SK-N-SH (cell line): ENCODE results near the gene OR9Q1.

Experiments
- CHD2 ChIP-seq: fragments of 150-350 bp; IDR thresholded peaks from 2 replicates; pipeline ENCODE4 v1.6.1; 2018; ENCODE audit warnings: low read length; ENCODE audit not compliant: partially characterized antibody
- CTCF ChIP-seq: fragments of 200-600 bp; sonication (generic); IDR thresholded peaks from 2 replicates; pipeline ENCODE4 v1.6.1; 2017; ENCODE audit warnings: antibody characterized with exemption, mild to moderate bottlenecking, moderate library complexity
- EZH2phosphoT487 ChIP-seq: fragments of 200-600 bp; sonication (generic); IDR thresholded peaks from 2 replicates; pipeline ENCODE4 v1.6.1; 2017; ENCODE audit warnings: low read depth, mixed run types, mild to moderate bottlenecking, antibody characterized with exemption, moderate library complexity, borderline replicate concordance
- MAX ChIP-seq: IDR thresholded peaks from 2 replicates; pipeline ENCODE4 v1.4.0; 2012; ENCODE audit warnings: low read depth
- POLR2AphosphoS5 ChIP-seq: IDR thresholded peaks from 2 replicates; pipeline ENCODE4 v1.6.1; 2012; ENCODE audit warnings: low read depth, low read length
- RCOR1 ChIP-seq: fragments of 150-350 bp; IDR thresholded peaks from 2 replicates; pipeline ENCODE4 v1.6.1; 2017; ENCODE audit warnings: antibody characterized with exemption, low read length
- RXRA ChIP-seq: IDR thresholded peaks from 2 replicates; pipeline ENCODE4 v1.4.0; 2012; ENCODE audit warnings: low read depth, mild to moderate bottlenecking, borderline replicate concordance
- SIN3A ChIP-seq: IDR thresholded peaks from 2 replicates; pipeline ENCODE4 v1.6.1; 2012; ENCODE audit warnings: low read depth, mild to moderate bottlenecking, low read length, moderate library complexity, borderline replicate concordance
- SMC3 ChIP-seq: IDR thresholded peaks from 2 replicates; pipeline ENCODE4 v1.6.1; 2012; ENCODE audit warnings: low read depth, low read length, improper control_type of control experiment
- TAF1 ChIP-seq: IDR thresholded peaks from 2 replicates; pipeline ENCODE4 v1.6.1; 2012; ENCODE audit warnings: low read depth, mild to moderate bottlenecking, low read length, moderate library complexity, borderline replicate concordance
- YY1 ChIP-seq: IDR thresholded peaks from 2 replicates; pipeline ENCODE4 v1.4.0; 2012; ENCODE audit warnings: low read depth, mild to moderate bottlenecking
- TF ChIP-seq, protein P1 (sequence below): IDR thresholded peaks from 2 replicates; pipeline ENCODE4 v1.4.0; 2012; ENCODE audit warnings: low read depth, borderline replicate concordance

- peak; percentile 36; the same call in 1 of the 2 replicates for TF ChIP-seq CTCF
- TF ChIP-seq RXRA = no peak
- TF ChIP-seq EZH2phosphoT487 = no peak
- TF ChIP-seq MAX = no peak
- TF ChIP-seq SMC3 = no peak
- TF ChIP-seq, protein P1, sequence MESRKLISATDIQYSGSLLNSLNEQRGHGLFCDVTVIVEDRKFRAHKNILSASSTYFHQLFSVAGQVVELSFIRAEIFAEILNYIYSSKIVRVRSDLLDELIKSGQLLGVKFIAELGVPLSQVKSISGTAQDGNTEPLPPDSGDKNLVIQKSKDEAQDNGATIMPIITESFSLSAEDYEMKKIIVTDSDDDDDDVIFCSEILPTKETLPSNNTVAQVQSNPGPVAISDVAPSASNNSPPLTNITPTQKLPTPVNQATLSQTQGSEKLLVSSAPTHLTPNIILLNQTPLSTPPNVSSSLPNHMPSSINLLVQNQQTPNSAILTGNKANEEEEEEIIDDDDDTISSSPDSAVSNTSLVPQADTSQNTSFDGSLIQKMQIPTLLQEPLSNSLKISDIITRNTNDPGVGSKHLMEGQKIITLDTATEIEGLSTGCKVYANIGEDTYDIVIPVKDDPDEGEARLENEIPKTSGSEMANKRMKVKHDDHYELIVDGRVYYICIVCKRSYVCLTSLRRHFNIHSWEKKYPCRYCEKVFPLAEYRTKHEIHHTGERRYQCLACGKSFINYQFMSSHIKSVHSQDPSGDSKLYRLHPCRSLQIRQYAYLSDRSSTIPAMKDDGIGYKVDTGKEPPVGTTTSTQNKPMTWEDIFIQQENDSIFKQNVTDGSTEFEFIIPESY = no peak
- no peak for TF ChIP-seq TAF1
- no peak for TF ChIP-seq YY1
- no peak for TF ChIP-seq RCOR1
- no peak for TF ChIP-seq SIN3A
- no peak for TF ChIP-seq POLR2AphosphoS5
- no peak for TF ChIP-seq CHD2
Measured at GRCh38 chr11:58068655-58069054, 45.0 kb downstream of the OR9Q1 start.
